OCI-LY1 (cell line): ENCODE results near the gene GNG7.
"Not testable (repeated sequence)": the region's sequence is repeated elsewhere in the genome, so short reads cannot be mapped to it uniquely, and the experiment has no call there.

ENCODE experiments used
- H2AFZ ChIP-seq: fragments of 200-600 bp; sonication (generic), shearing (Covaris generic); 2 replicates; pipeline ENCODE4 v1.6.0; 2014; ENCODE audit warnings: antibody characterized with exemption, mild to moderate bottlenecking, low read length
- H3F3A ChIP-seq: fragments of 200-600 bp; sonication (generic), shearing (Covaris generic); 2 replicates; pipeline ENCODE4 v1.6.0; 2014; ENCODE audit warnings: mild to moderate bottlenecking, antibody characterized with exemption, low read length, moderate library complexity; ENCODE audit not compliant: insufficient read depth
- H3K27ac ChIP-seq: fragments of 200-600 bp; sonication (generic); 2 replicates; pipeline ENCODE4 v1.5.1; 2014; ENCODE audit warnings: low read length, mixed run types, mild to moderate bottlenecking, low read depth; ENCODE audit not compliant: poor library complexity, severe bottlenecking
- H3K27me3 ChIP-seq: fragments of 200-600 bp; sonication (generic); 2 replicates; pipeline ENCODE4 v1.6.0; 2014; ENCODE audit warnings: antibody characterized with exemption, mild to moderate bottlenecking, low read length, moderate library complexity; ENCODE audit not compliant: insufficient read depth
- H3K36me3 ChIP-seq: fragments of 200-600 bp; sonication (generic); 2 replicates; pipeline ENCODE4 v1.6.1; 2014; ENCODE audit warnings: mild to moderate bottlenecking, antibody characterized with exemption, low read length, moderate library complexity, mixed read lengths; ENCODE audit not compliant: insufficient read depth
- H3K4me1 ChIP-seq: fragments of 200-600 bp; sonication (generic); 2 replicates; pipeline ENCODE4 v1.5.1; 2014; ENCODE audit warnings: mild to moderate bottlenecking, low read length, moderate library complexity; ENCODE audit not compliant: insufficient read depth, severe bottlenecking
- H3K4me2 ChIP-seq: fragments of 200-600 bp; sonication (generic), shearing (Covaris generic); 2 replicates; pipeline ENCODE4 v1.6.1; 2014; ENCODE audit warnings: low read length
- H3K4me3 ChIP-seq: fragments of 200-600 bp; sonication (generic); 2 replicates; pipeline ENCODE4 v1.5.1; 2014; ENCODE audit warnings: low read length, low read depth, mild to moderate bottlenecking, mixed read lengths; ENCODE audit not compliant: poor library complexity, severe bottlenecking
- H3K79me2 ChIP-seq: fragments of 200-600 bp; shearing (Covaris generic); 2 replicates; pipeline ENCODE4 v1.6.1; 2016; ENCODE audit warnings: mixed run types, low read length, mixed read lengths; ENCODE audit not compliant: insufficient read depth
- H3K9ac ChIP-seq: fragments of 200-600 bp; sonication (generic), shearing (Covaris generic); 2 replicates; pipeline ENCODE4 v1.6.1; 2014; ENCODE audit warnings: mild to moderate bottlenecking, low read length, mixed read lengths
- H3K9me2 ChIP-seq: fragments of 200-600 bp; sonication (generic), shearing (Covaris generic); 2 replicates; pipeline ENCODE4 v1.6.1; 2014; ENCODE audit warnings: low read depth, mild to moderate bottlenecking, low read length, mixed read lengths
- H3K9me3 ChIP-seq: fragments of 200-600 bp; shearing (Covaris generic); 2 replicates; pipeline ENCODE4 v1.6.1; 2014; ENCODE audit warnings: low read length, mixed read lengths
- H4K20me1 ChIP-seq: fragments of 200-600 bp; sonication (generic), shearing (Covaris generic); 2 replicates; pipeline ENCODE4 v1.6.0; 2016; ENCODE audit warnings: mild to moderate bottlenecking, low read length; ENCODE audit not compliant: insufficient read depth
- CTCF ChIP-seq: fragments of 200-600 bp; sonication (generic), shearing (Covaris generic); IDR thresholded peaks from 2 replicates; pipeline ENCODE4 v1.5.1; 2017; ENCODE audit warnings: mild to moderate bottlenecking, antibody characterized with exemption, low read length, moderate library complexity, mixed read lengths
- EZH2 ChIP-seq: fragments of 200-600 bp; sonication (generic), shearing (Covaris generic); IDR thresholded peaks from 2 replicates; pipeline ENCODE4 v1.8.0; 2017; ENCODE audit warnings: borderline replicate concordance, mixed run types, mild to moderate bottlenecking, antibody characterized with exemption, low read length, moderate library complexity, mixed read lengths

Gene GNG7

GRCh38 chr19:2494084-2494446 is 208.4 kb downstream of the GNG7 start:
- Histone ChIP-seq H3K27ac (no peak overlapping the region), H3K4me3 (peak overlapping the region; percentile 67), H3F3A (no peaks in the 10 kb centered on the region; the same call in 1 of the 2 replicates), H3K4me1 (peaks cover 39% of the 10 kb centered on the region), H3K9me3 (no peaks in the 10 kb centered on the region), H3K27me3 (peaks cover 15% of the 10 kb centered on the region; the same call in 1 of the 2 replicates), H3K36me3 (no peaks in the 10 kb centered on the region), H3K79me2 (no peaks in the 10 kb centered on the region), H3K9ac (peak overlapping the region; percentile 51; the same call in 1 of the 2 replicates), H2AFZ (no peak overlapping the region), H4K20me1 (no peaks in the 10 kb centered on the region), H3K4me2 (peak overlapping the region; percentile 86), H3K9me2 (no peaks in the 10 kb centered on the region)
- TF ChIP-seq EZH2, result no peak
- TF ChIP-seq CTCF, result no peak

- not testable (repeated sequence) for H2AFZ ChIP-seq, H3K79me2 ChIP-seq, H3K36me3 ChIP-seq, H3F3A ChIP-seq, H3K9ac ChIP-seq, H4K20me1 ChIP-seq, H3K9me2 ChIP-seq, H3K9me3 ChIP-seq, H3K27ac ChIP-seq
- H3K4me1 ChIP-seq, result peaks cover 39% of the 10 kb centered on the region
- peak overlapping the region; percentile 67 for H3K4me3 ChIP-seq
- H3K4me2 ChIP-seq, result peak overlapping the region; percentile 86; the same call in 1 of the 2 replicates
- H3K27me3 ChIP-seq, result peaks cover 15% of the 10 kb centered on the region; the same call in 1 of the 2 replicates
Measured at GRCh38 chr19:2493448-2493847, 209.0 kb downstream of the GNG7 start.

GRCh38 chr19:2492870-2493269 is 209.6 kb downstream of the GNG7 start:
- H3K9ac ChIP-seq, result no peak overlapping the region
- H3F3A ChIP-seq, result no peaks in the 10 kb centered on the region; the same call in 1 of the 2 replicates
- no peaks in the 10 kb centered on the region for H3K9me3 ChIP-seq
- no peaks in the 10 kb centered on the region for H4K20me1 ChIP-seq
- peaks cover 15% of the 10 kb centered on the region; the same call in 1 of the 2 replicates for H3K27me3 ChIP-seq
- no peak overlapping the region for H3K27ac ChIP-seq
- no peak overlapping the region for H2AFZ ChIP-seq
- peaks cover 39% of the 10 kb centered on the region for H3K4me1 ChIP-seq
- TF ChIP-seq CTCF, result no peak
- TF ChIP-seq EZH2, result no peak
- H3K9me2 ChIP-seq, result no peaks in the 10 kb centered on the region
- H3K4me2 ChIP-seq, result no peak overlapping the region
- H3K4me3 ChIP-seq, result no peak overlapping the region
- H3K36me3 ChIP-seq, result no peaks in the 10 kb centered on the region
- no peaks in the 10 kb centered on the region for H3K79me2 ChIP-seq

- H3K4me2 ChIP-seq, result peak overlapping the region; percentile 15; the same call in 1 of the 2 replicates
- no peak overlapping the region; the same call in 1 of the 2 replicates for H3K9ac ChIP-seq
- H3F3A ChIP-seq, result no peaks in the 10 kb centered on the region; the same call in 1 of the 2 replicates
- H2AFZ ChIP-seq, result no peak overlapping the region
- H3K36me3 ChIP-seq, result no peaks in the 10 kb centered on the region
- H3K27ac ChIP-seq, result peak overlapping the region; percentile 41
- TF ChIP-seq EZH2 (no peak), CTCF (no peak)
- H3K27me3 ChIP-seq, result peaks cover 14% of the 10 kb centered on the region; the same call in 1 of the 2 replicates
- no peaks in the 10 kb centered on the region for H4K20me1 ChIP-seq
- peaks cover 39% of the 10 kb centered on the region for H3K4me1 ChIP-seq
- H3K79me2 ChIP-seq, result no peaks in the 10 kb centered on the region
- no peaks in the 10 kb centered on the region for H3K9me2 ChIP-seq
- no peak overlapping the region for H3K4me3 ChIP-seq
- no peaks in the 10 kb centered on the region for H3K9me3 ChIP-seq
Measured at GRCh38 chr19:2491130-2491801, 211.2 kb downstream of the GNG7 start.
